Astrocyte (in vitro differentiated cells and primary cell): ENCODE measurements around the gene HEY2.

Experiments used
- CTCF ChIP-seq: IDR thresholded peaks from 2 replicates; pipeline ENCODE4 v1.5.1; 2011; ENCODE audit warnings: low read depth, mild to moderate bottlenecking, inconsistent platforms, low read length, moderate library complexity; ENCODE audit not compliant: insufficient read depth
- EZH2 ChIP-seq: IDR thresholded peaks from 2 replicates; pipeline ENCODE4 v1.6.1; 2012; ENCODE audit warnings: mild to moderate bottlenecking, low read length, inconsistent platforms; ENCODE audit not compliant: insufficient read depth

- TF ChIP-seq EZH2 (no peak), CTCF (no peak)
Measured at GRCh38 chr6:125780540-125781313, 31.3 kb downstream of the HEY2 start.
